Mesendoderm (in vitro differentiated cells): ENCODE results near the gene NADK2.
A peak's percentile ranks its signal among the peaks of the same experiment; 100 is the strongest.

Source experiments
- DNase-seq: peaks from one replicate; pipeline ENCODE4 v3.0.0; 2013
- H2AK5ac ChIP-seq: 2 replicates; pipeline ENCODE4 v1.6.1; 2013; ENCODE audit warnings: low read length, inconsistent platforms
- H2BK120ac ChIP-seq: 2 replicates; pipeline ENCODE4 v1.6.1; 2013; ENCODE audit warnings: low read depth, mild to moderate bottlenecking, low read length, moderate library complexity, mixed read lengths
- H2BK15ac ChIP-seq: replicated peaks from 2 replicates; pipeline ENCODE4 v1.6.1; 2013; ENCODE audit warnings: low read depth, mild to moderate bottlenecking, moderate library complexity
- H2BK5ac ChIP-seq: 2 replicates; pipeline ENCODE4 v1.6.1; 2013; ENCODE audit warnings: low read length, inconsistent platforms
- H3K18ac ChIP-seq: 2 replicates; pipeline ENCODE4 v1.6.1; 2013; ENCODE audit warnings: mild to moderate bottlenecking, low read length, mixed read lengths
- H3K23ac ChIP-seq: one replicate; pipeline ENCODE4 v1.6.1; 2013; ENCODE audit warnings: low read length
- H3K27ac ChIP-seq: 2 replicates; pipeline ENCODE4 v1.5.1; 2013; ENCODE audit warnings: low read depth, mild to moderate bottlenecking, inconsistent platforms, low read length, moderate library complexity
- H3K27me3 ChIP-seq: 2 replicates; pipeline ENCODE4 v1.6.1; 2013; ENCODE audit warnings: low read length, control low read depth, mild to moderate bottlenecking, inconsistent platforms; ENCODE audit not compliant: insufficient read depth, poor library complexity
- H3K36me3 ChIP-seq: 2 replicates; pipeline ENCODE4 v1.6.1; 2013; ENCODE audit warnings: low read length, inconsistent platforms; ENCODE audit not compliant: control insufficient read depth, insufficient read depth
- H3K4ac ChIP-seq: one replicate; pipeline ENCODE4 v1.6.1; 2013; ENCODE audit warnings: low read depth, mild to moderate bottlenecking, low read length, moderate library complexity
- H3K4me1 ChIP-seq: 2 replicates; pipeline ENCODE4 v1.6.1; 2013; ENCODE audit warnings: low read depth, low read length, inconsistent platforms; ENCODE audit not compliant: control insufficient read depth
- H3K4me2 ChIP-seq: 2 replicates; pipeline ENCODE4 v1.6.1; 2013; ENCODE audit warnings: low read length
- H3K4me3 ChIP-seq: 2 replicates; pipeline ENCODE4 v1.5.1; 2013; ENCODE audit warnings: mild to moderate bottlenecking, low read length
- H3K56ac ChIP-seq: one replicate; pipeline ENCODE4 v1.6.1; 2013; ENCODE audit warnings: low read length
- H3K79me1 ChIP-seq: 2 replicates; pipeline ENCODE4 v1.6.1; 2013; ENCODE audit warnings: low read length, inconsistent platforms
- H3K79me2 ChIP-seq: 2 replicates; pipeline ENCODE4 v1.6.1; 2013; ENCODE audit warnings: mild to moderate bottlenecking, low read length; ENCODE audit not compliant: control insufficient read depth, insufficient read depth
- H3K9ac ChIP-seq: 2 replicates; pipeline ENCODE4 v1.6.1; 2013; ENCODE audit warnings: low read length, inconsistent platforms
- H4K5ac ChIP-seq: one replicate; pipeline ENCODE4 v1.6.1; 2013; ENCODE audit warnings: low read length
- H4K8ac ChIP-seq: one replicate; pipeline ENCODE4 v1.6.1; 2013; ENCODE audit warnings: low read depth, mild to moderate bottlenecking, control low read depth, low read length, moderate library complexity
- WGBS: extraction: QIAGEN DNeasy Blood & Tissue Kit; methylation state at CpG from one replicate; pipeline ENCODE4 v1.1.7; 2013; ENCODE audit warnings: low lambda C conversion rate, missing lambda C conversion rate; ENCODE audit not compliant: insufficient coverage; ENCODE audit errors: extremely low coverage; 5-methylcytosine and 5-hydroxymethylcytosine counted together

The NADK2 gene

GRCh38 chr5:36277521-36278176 is 35.9 kb upstream of the NADK2 start:
- Histone ChIP-seq H3K56ac (no peak overlapping the region), H3K27me3 (no peaks in the 10 kb centered on the region), H4K8ac (no peak overlapping the region), H3K27ac (no peak overlapping the region), H3K23ac (no peak overlapping the region), H4K5ac (no peak overlapping the region), H3K36me3 (no peaks in the 10 kb centered on the region), H3K4me3 (no peak overlapping the region), H2BK5ac (no peak overlapping the region), H3K79me1 (no peaks in the 10 kb centered on the region), H2BK120ac (no peak overlapping the region), H3K79me2 (no peaks in the 10 kb centered on the region), H3K9ac (no peak overlapping the region), H3K4me2 (no peak overlapping the region), H3K4me1 (no peaks in the 10 kb centered on the region), H3K4ac (no peak overlapping the region), H2AK5ac (no peak overlapping the region), H2BK15ac (no peak overlapping the region), H3K18ac (no peak overlapping the region)
- DNase-seq: no peak
- no CpG with 5 or more reads among the region's 5 CpGs for WGBS

GRCh38 chr5:36276864-36277263 is 35.1 kb upstream of the NADK2 start:
- Histone ChIP-seq H3K4ac (no peak overlapping the region), H2BK120ac (no peak overlapping the region), H3K79me2 (no peaks in the 10 kb centered on the region), H2BK5ac (no peak overlapping the region), H3K4me1 (no peaks in the 10 kb centered on the region), H3K27me3 (no peaks in the 10 kb centered on the region), H3K56ac (no peak overlapping the region), H3K18ac (no peak overlapping the region), H3K4me2 (no peak overlapping the region), H3K36me3 (no peaks in the 10 kb centered on the region), H3K9ac (no peak overlapping the region), H2AK5ac (no peak overlapping the region), H3K27ac (no peak overlapping the region), H3K79me1 (no peaks in the 10 kb centered on the region), H4K8ac (no peak overlapping the region), H3K4me3 (no peak overlapping the region), H2BK15ac (no peak overlapping the region), H4K5ac (no peak overlapping the region), H3K23ac (no peak overlapping the region)
- DNase-seq: no peak

- no peaks in the 10 kb centered on the region for H3K79me1 ChIP-seq
- no peak overlapping the region for H3K4me3 ChIP-seq
- no peaks in the 10 kb centered on the region for H3K4me1 ChIP-seq
- H3K56ac ChIP-seq: no peak overlapping the region
- H4K5ac ChIP-seq: no peak overlapping the region
- H2BK15ac ChIP-seq: no peak overlapping the region
- H3K27me3 ChIP-seq: no peaks in the 10 kb centered on the region
- H4K8ac ChIP-seq: no peak overlapping the region
- H3K27ac ChIP-seq: no peak overlapping the region
- no peak overlapping the region for H3K4ac ChIP-seq
- H3K4me2 ChIP-seq: no peak overlapping the region
- H2AK5ac ChIP-seq: no peak overlapping the region
- H3K9ac ChIP-seq: no peak overlapping the region
- no peaks in the 10 kb centered on the region for H3K36me3 ChIP-seq
- no peak overlapping the region for H2BK120ac ChIP-seq
- no CpG with 5 or more reads among the region's 6 CpGs for WGBS
- no peaks in the 10 kb centered on the region for H3K79me2 ChIP-seq
- DNase-seq: no peak
- no peak overlapping the region for H2BK5ac ChIP-seq
- peak overlapping the region; percentile 28 for H3K18ac ChIP-seq
- H3K23ac ChIP-seq: no peak overlapping the region
Observed at GRCh38 chr5:36273809-36274526, 32.2 kb upstream of the NADK2 start.

- H3K4me3 ChIP-seq: no peak overlapping the region
- no peak overlapping the region for H2BK5ac ChIP-seq
Observed at GRCh38 chr5:36272136-36272690, 30.5 kb upstream of the NADK2 start.

GRCh38 chr5:36270876-36271575 is 29.3 kb upstream of the NADK2 start:
- Histone ChIP-seq H3K27me3 (no peaks in the 10 kb centered on the region), H3K18ac (no peak overlapping the region), H2AK5ac (no peak overlapping the region), H4K5ac (no peak overlapping the region), H3K9ac (no peak overlapping the region), H3K4ac (no peak overlapping the region), H4K8ac (no peak overlapping the region), H3K56ac (no peak overlapping the region), H3K4me3 (no peak overlapping the region), H3K36me3 (no peaks in the 10 kb centered on the region), H2BK5ac (no peak overlapping the region), H2BK120ac (no peak overlapping the region), H3K27ac (no peak overlapping the region), H3K79me1 (no peaks in the 10 kb centered on the region), H2BK15ac (no peak overlapping the region), H3K4me2 (no peak overlapping the region), H3K4me1 (no peaks in the 10 kb centered on the region), H3K23ac (no peak overlapping the region), H3K79me2 (no peaks in the 10 kb centered on the region)
- no CpG with 5 or more reads among the region's 3 CpGs for WGBS
- DNase-seq: no peak

More at GRCh38 chr5:36272136-36272690, 30.5 kb upstream of the NADK2 start:
- Histone ChIP-seq H2BK120ac (no peak overlapping the region), H3K4me2 (no peak overlapping the region), H2BK15ac (no peak overlapping the region), H3K36me3 (no peaks in the 10 kb centered on the region), H3K23ac (no peak overlapping the region), H3K56ac (no peak overlapping the region), H3K27me3 (no peaks in the 10 kb centered on the region), H3K9ac (no peak overlapping the region), H2AK5ac (no peak overlapping the region), H3K79me2 (no peaks in the 10 kb centered on the region), H3K27ac (no peak overlapping the region), H3K4me1 (no peaks in the 10 kb centered on the region), H3K4ac (no peak overlapping the region), H3K79me1 (no peaks in the 10 kb centered on the region), H4K5ac (no peak overlapping the region), H3K18ac (no peak overlapping the region), H4K8ac (no peak overlapping the region)
- DNase-seq: no peak
- WGBS: no CpG with 5 or more reads among the region's 2 CpGs
